SK-N-SH (cell line): ENCODE results near the gene EXOC6B. TPM values are rescaled to one million over a fixed set of nuclear protein-coding genes. Genes with fewer than 3 reads are reported as not detected.

Source experiments
- CTCF ChIA-PET: fragments of 300-600, 350-600 bp; formaldehyde crosslinking; extraction: SDS; loops from one replicate; lab custom pipeline; 2021; lab: Yijun Ruan, JAX
- POLR2A ChIA-PET: fragments of 350-600 bp; sonication (Branson Sonifier 250); formaldehyde crosslinking; extraction: SDS; loops from one replicate; lab custom pipeline; 2020; ENCODE audit warnings: antibody characterized with exemption, inconsistent platforms; lab: Yijun Ruan, JAX
- DNase-seq: peaks from one replicate; pipeline ENCODE4 v3.0.0; 2012
- H2AFZ ChIP-seq: fragments of 200-600 bp; sonication (generic); 2 replicates; pipeline ENCODE4 v1.8.1; 2016; ENCODE audit warnings: antibody characterized with exemption, mild to moderate bottlenecking, low read depth
- H3F3A ChIP-seq: fragments of 200-600 bp; sonication (generic); replicated peaks from 2 replicates; pipeline ENCODE3; 2016; ENCODE audit warnings: antibody characterized with exemption, mild to moderate bottlenecking; ENCODE audit not compliant: insufficient read depth
- H3K27ac ChIP-seq, 2 experiments: fragments of 200-500 bp in 1 of 2; fragments of 200-600 bp in 1 of 2; sonication (Bioruptor generic) in 1 of 2; sonication (generic), shearing (Covaris generic) in 1 of 2; 2 replicates each; pipeline versions ENCODE4 v1.5.1 to v1.6.1; 2014 to 2016; ENCODE audit warnings: low read depth in 2 of 2, inconsistent platforms in 1 of 2, low read length in 1 of 2, mild to moderate bottlenecking in 1 of 2, mixed read lengths in 1 of 2
- H3K27me3 ChIP-seq: fragments of 200-600 bp; sonication (generic), shearing (Covaris generic); 2 replicates; pipeline ENCODE4 v1.6.1; 2016; ENCODE audit warnings: mixed run types; ENCODE audit not compliant: insufficient read depth
- H3K36me3 ChIP-seq, 2 experiments: fragments of 200-500 bp in 1 of 2; fragments of 200-600 bp in 1 of 2; sonication (Bioruptor generic) in 1 of 2; sonication (generic) in 1 of 2; replicated peaks in 1 of 2; 2 replicates each; pipeline versions ENCODE3 to v1.5.1; 2014 to 2016; ENCODE audit warnings: low read length in 1 of 2, mild to moderate bottlenecking in 1 of 2; ENCODE audit not compliant: insufficient read depth in 2 of 2, control insufficient read depth in 1 of 2
- H3K4me1 ChIP-seq, 2 experiments: fragments of 200-500 bp in 1 of 2; fragments of 200-600 bp in 1 of 2; sonication (Bioruptor generic) in 1 of 2; sonication (generic), shearing (Covaris generic) in 1 of 2; 2 replicates each; pipeline versions ENCODE4 v1.5.1 to v1.6.1; 2014 to 2016; ENCODE audit warnings: low read depth in 1 of 2, low read length in 1 of 2, mixed run types in 1 of 2; ENCODE audit not compliant: insufficient read depth in 2 of 2, control insufficient read depth in 1 of 2
- H3K4me2 ChIP-seq: fragments of 200-600 bp; sonication (generic), shearing (Covaris generic); 2 replicates; pipeline ENCODE4 v1.6.1; 2017; ENCODE audit warnings: mixed run types
- H3K4me3 ChIP-seq, 2 experiments: fragments of 200-500 bp in 1 of 2; fragments of 200-600 bp in 1 of 2; sonication (Bioruptor generic) in 1 of 2; sonication (generic), shearing (Covaris generic) in 1 of 2; 2 replicates each; pipeline versions ENCODE4 v1.5.1 to v1.8.1; 2014 to 2016; ENCODE audit warnings: low read depth in 2 of 2, inconsistent platforms in 1 of 2, low read length in 1 of 2, mild to moderate bottlenecking in 1 of 2, mixed read lengths in 1 of 2, moderate library complexity in 1 of 2
- H3K79me2 ChIP-seq: fragments of 200-600 bp; sonication (generic); 2 replicates; pipeline ENCODE4 v1.8.1; 2017; ENCODE audit warnings: mild to moderate bottlenecking; ENCODE audit not compliant: insufficient read depth
- H3K9ac ChIP-seq: fragments of 200-600 bp; sonication (generic); 2 replicates; pipeline ENCODE4 v1.6.1; 2017; ENCODE audit warnings: mixed run types
- H3K9me2 ChIP-seq: fragments of 200-600 bp; sonication (generic); 2 replicates; pipeline ENCODE4 v1.6.1; 2017; ENCODE audit warnings: mixed run types
- H3K9me3 ChIP-seq: fragments of 200-600 bp; sonication (generic); 2 replicates; pipeline ENCODE4 v1.6.1; 2017; ENCODE audit warnings: mixed run types, mild to moderate bottlenecking, moderate library complexity
- H4K20me1 ChIP-seq: fragments of 200-600 bp; sonication (generic); 2 replicates; pipeline ENCODE4 v1.6.1; 2017; ENCODE audit warnings: mild to moderate bottlenecking, mixed run types; ENCODE audit not compliant: insufficient read depth
- CTCF ChIP-seq: fragments of 200-600 bp; sonication (generic); IDR thresholded peaks from 2 replicates; pipeline ENCODE4 v1.6.1; 2017; ENCODE audit warnings: antibody characterized with exemption, mild to moderate bottlenecking, moderate library complexity
- ELF1 ChIP-seq: IDR thresholded peaks from 2 replicates; pipeline ENCODE4 v1.4.0; 2012
- FOXJ3 ChIP-seq: sonication (generic); formaldehyde crosslinking; IDR thresholded peaks from 2 replicates; pipeline ENCODE4 v1.5.1; 2020; ENCODE audit warnings: mild to moderate bottlenecking, missing genetic modification reagents
- FOXM1 ChIP-seq: IDR thresholded peaks from 2 replicates; pipeline ENCODE4 v1.4.0; 2012; ENCODE audit warnings: low read depth, mild to moderate bottlenecking
- MEF2A ChIP-seq: IDR thresholded peaks from 2 replicates; pipeline ENCODE4 v1.4.0; 2012; ENCODE audit warnings: low read depth, borderline replicate concordance
- MXI1 ChIP-seq: IDR thresholded peaks from 2 replicates; pipeline ENCODE4 v1.6.1; 2012; ENCODE audit warnings: mild to moderate bottlenecking, low read depth, low read length, improper control_type of control experiment
- PBX3 ChIP-seq: IDR thresholded peaks from 2 replicates; pipeline ENCODE4; 2012
- RAD21 ChIP-seq: IDR thresholded peaks from 2 replicates; pipeline ENCODE4 v1.6.1; 2012; ENCODE audit warnings: mild to moderate bottlenecking, low read length
- RCOR1 ChIP-seq: fragments of 150-350 bp; IDR thresholded peaks from 2 replicates; pipeline ENCODE4 v1.6.1; 2017; ENCODE audit warnings: antibody characterized with exemption, low read length
- SMC3 ChIP-seq: IDR thresholded peaks from 2 replicates; pipeline ENCODE4 v1.6.1; 2012; ENCODE audit warnings: low read depth, low read length, improper control_type of control experiment
- YY1 ChIP-seq: IDR thresholded peaks from 2 replicates; pipeline ENCODE4 v1.4.0; 2012; ENCODE audit warnings: low read depth, mild to moderate bottlenecking
- WGBS: methylation state at CpG from one replicate; pipeline ENCODE4 v1.1.6; 2017; ENCODE audit warnings: low lambda C conversion rate; 5-methylcytosine and 5-hydroxymethylcytosine counted together
- polyA plus RNA-seq, 3 experiments: library from polyadenylated mRNA; depleted of rRNA; stranded (reverse); fragments of >200 nt; gene quantifications; 2 replicates each; pipeline ENCODE4 v1.2.3, GENCODE V29; 2012
- TF ChIP-seq, protein P1 (sequence below): IDR thresholded peaks from 2 replicates; pipeline ENCODE4 v1.4.0; 2012; ENCODE audit warnings: low read depth, borderline replicate concordance
- TF ChIP-seq, protein P2 (sequence below): IDR thresholded peaks from 2 replicates; pipeline ENCODE4 v1.4.0; 2012; ENCODE audit warnings: low read depth, borderline replicate concordance

Gene EXOC6B
- polyA plus RNA-seq, 1 of the 3 experiments (the other 2 are of a cell fraction) = 7.4 TPM

DNA sequence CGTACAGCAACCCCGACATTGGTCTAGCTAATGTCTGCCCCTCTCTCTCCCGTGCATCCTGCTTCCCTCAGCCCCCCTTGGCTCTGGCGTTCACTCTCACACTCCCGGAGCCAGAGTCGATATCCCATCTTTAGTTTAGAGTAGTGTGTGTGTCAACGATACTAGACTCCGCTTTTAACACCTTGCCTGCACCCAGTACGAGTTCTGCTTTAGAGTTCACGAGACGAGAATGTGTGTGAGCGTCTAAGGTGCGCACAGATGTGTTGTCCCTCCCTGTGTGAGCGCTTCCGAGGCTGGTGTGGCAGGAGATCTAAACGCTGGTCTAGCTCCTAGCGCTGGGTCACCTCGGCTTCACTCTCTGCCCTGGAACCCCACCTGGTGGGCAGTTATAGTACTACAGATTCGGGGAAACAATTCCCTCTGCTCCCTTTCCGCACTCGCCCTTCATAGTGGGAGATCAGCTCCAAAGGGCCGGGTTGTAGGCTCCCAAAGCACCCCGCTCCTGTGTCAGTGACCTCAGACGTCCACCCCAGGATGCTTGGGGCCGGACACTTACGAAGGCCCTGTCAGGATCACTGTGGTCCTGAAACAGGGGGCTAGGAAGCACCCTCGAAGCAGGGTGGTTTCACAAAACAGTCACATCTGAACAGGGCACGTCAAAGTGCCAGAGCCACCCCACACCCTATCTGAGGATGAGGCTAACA, 675.5 kb downstream of the EXOC6B start:
- H3K27me3 ChIP-seq = peaks cover 39% of the 10 kb centered on the region

More for the DNA sequence above, 675.5 kb downstream of the EXOC6B start:
- WGBS = under 1% methylated on average over 17 of the region's 28 CpGs
- ChIA-PET POLR2A (interaction anchor here (0.7 kb wide), 1 partner anchor 643 kb away, joined by 3 read pairs; no protein-coding TSS in a partner anchor), CTCF (interaction anchor here (0.5 to 9.0 kb wide), 96 partner anchors 9 to 851 kb away, joined by 3 to 167 read pairs (median 4); no protein-coding TSS in a partner anchor)
- no peaks in the 10 kb centered on the region for H3F3A ChIP-seq
- peak overlapping the region; percentile 35 to 43 for H3K4me3 ChIP-seq
- H3K4me1 ChIP-seq = peaks cover 5 to 26% of the 10 kb centered on the region in 2 experiments; a peak in 2 of 4 replicates
- no peak overlapping the region for H3K27ac ChIP-seq
- no peaks in the 10 kb centered on the region for H3K79me2 ChIP-seq
- no peaks in the 10 kb centered on the region for H3K36me3 ChIP-seq
- H3K4me2 ChIP-seq = peak overlapping the region; percentile 86
- H4K20me1 ChIP-seq = no peaks in the 10 kb centered on the region
- no peaks in the 10 kb centered on the region for H3K9me2 ChIP-seq
- H2AFZ ChIP-seq = peak overlapping the region; percentile 55; the same call in 1 of the 2 replicates
- no peak overlapping the region for H3K9ac ChIP-seq
- TF ChIP-seq RAD21 (peak; percentile 88), YY1 (no peak), CTCF (peak; percentile 74), RCOR1 (0 out of 2 replicates have a peak, but pooled peaks have one; percentile 25), FOXJ3 (CRISPR knock-in tag) (no peak), ELF1 (no peak), MEF2A (no peak), MXI1 (no peak), PBX3 (no peak), SMC3 (peak; percentile 94), FOXM1 (no peak)
- TF ChIP-seq, protein P1, sequence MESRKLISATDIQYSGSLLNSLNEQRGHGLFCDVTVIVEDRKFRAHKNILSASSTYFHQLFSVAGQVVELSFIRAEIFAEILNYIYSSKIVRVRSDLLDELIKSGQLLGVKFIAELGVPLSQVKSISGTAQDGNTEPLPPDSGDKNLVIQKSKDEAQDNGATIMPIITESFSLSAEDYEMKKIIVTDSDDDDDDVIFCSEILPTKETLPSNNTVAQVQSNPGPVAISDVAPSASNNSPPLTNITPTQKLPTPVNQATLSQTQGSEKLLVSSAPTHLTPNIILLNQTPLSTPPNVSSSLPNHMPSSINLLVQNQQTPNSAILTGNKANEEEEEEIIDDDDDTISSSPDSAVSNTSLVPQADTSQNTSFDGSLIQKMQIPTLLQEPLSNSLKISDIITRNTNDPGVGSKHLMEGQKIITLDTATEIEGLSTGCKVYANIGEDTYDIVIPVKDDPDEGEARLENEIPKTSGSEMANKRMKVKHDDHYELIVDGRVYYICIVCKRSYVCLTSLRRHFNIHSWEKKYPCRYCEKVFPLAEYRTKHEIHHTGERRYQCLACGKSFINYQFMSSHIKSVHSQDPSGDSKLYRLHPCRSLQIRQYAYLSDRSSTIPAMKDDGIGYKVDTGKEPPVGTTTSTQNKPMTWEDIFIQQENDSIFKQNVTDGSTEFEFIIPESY = no peak
- TF ChIP-seq, protein P2, sequence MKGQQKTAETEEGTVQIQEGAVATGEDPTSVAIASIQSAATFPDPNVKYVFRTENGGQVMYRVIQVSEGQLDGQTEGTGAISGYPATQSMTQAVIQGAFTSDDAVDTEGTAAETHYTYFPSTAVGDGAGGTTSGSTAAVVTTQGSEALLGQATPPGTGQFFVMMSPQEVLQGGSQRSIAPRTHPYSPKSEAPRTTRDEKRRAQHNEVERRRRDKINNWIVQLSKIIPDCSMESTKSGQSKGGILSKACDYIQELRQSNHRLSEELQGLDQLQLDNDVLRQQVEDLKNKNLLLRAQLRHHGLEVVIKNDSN = no peak
- no peaks in the 10 kb centered on the region for H3K9me3 ChIP-seq
- DNase-seq = peak; percentile 87
